Measurements from ENCODE around the gene ACVR1.
"Not testable (repeated sequence)": the region's sequence is repeated elsewhere in the genome, so short reads cannot be mapped to it uniquely, and the experiment has no call there.

- not testable (repeated sequence) for TF ChIP-seq CTCF, POLR2A (IDR thresholded peaks at IDR 0.05)
These were observed 49.5 kb downstream of the ACVR1 start for GRCh38 chr2:157826644-157827043.

Measured in testis (tissue), 2 donors.